AG20443 (cell line): ENCODE results near the gene VEPH1.

Source experiments
- DNase-seq: peaks from one replicate; pipeline ENCODE4 v3.0.0; 2012; ENCODE audit warnings: low spot score, mixed read lengths

Gene VEPH1

GRCh38 chr3:157429708-157430107 is 73.5 kb downstream of the VEPH1 start:
- peak; percentile 50 for DNase-seq

- no peak for DNase-seq
Observed at GRCh38 chr3:157428853-157429252, 74.4 kb downstream of the VEPH1 start.

- no peak for DNase-seq
Observed at GRCh38 chr3:157427901-157428300, 75.3 kb downstream of the VEPH1 start.

GRCh38 chr3:157423337-157423736 is 79.9 kb downstream of the VEPH1 start:
- peak; percentile 66 for DNase-seq

GRCh38 chr3:157420606-157421130 is 82.5 kb downstream of the VEPH1 start:
- no peak for DNase-seq

- no peak for DNase-seq
Observed at GRCh38 chr3:157418104-157418503, 85.1 kb downstream of the VEPH1 start.

- DNase-seq = no peak
Observed at GRCh38 chr3:157417247-157417646, 86.0 kb downstream of the VEPH1 start.

- DNase-seq = no peak
Observed at GRCh38 chr3:157416347-157417087, 86.7 kb downstream of the VEPH1 start.

- DNase-seq = no peak
Observed at GRCh38 chr3:157414861-157415260, 88.4 kb downstream of the VEPH1 start.

- no peak for DNase-seq
Observed at GRCh38 chr3:157412323-157412855, 90.8 kb downstream of the VEPH1 start.

GRCh38 chr3:157410945-157411344 is 92.3 kb downstream of the VEPH1 start:
- no peak for DNase-seq

- no peak for DNase-seq
Observed at GRCh38 chr3:157409516-157409915, 93.7 kb downstream of the VEPH1 start.

GRCh38 chr3:157408499-157409149 is 94.6 kb downstream of the VEPH1 start:
- DNase-seq = no peak

- no peak for DNase-seq
Observed at GRCh38 chr3:157407769-157408168, 95.4 kb downstream of the VEPH1 start.

- no peak for DNase-seq
Observed at GRCh38 chr3:157406394-157406793, 96.8 kb downstream of the VEPH1 start.

GRCh38 chr3:157405457-157405856 is 97.8 kb downstream of the VEPH1 start:
- DNase-seq = no peak

GRCh38 chr3:157404381-157404780 is 98.8 kb downstream of the VEPH1 start:
- DNase-seq = no peak

GRCh38 chr3:157398598-157398997 is 104.6 kb downstream of the VEPH1 start:
- DNase-seq = no peak

GRCh38 chr3:157394411-157394810 is 108.8 kb downstream of the VEPH1 start:
- no peak for DNase-seq

- DNase-seq = no peak
Observed at GRCh38 chr3:157393113-157393512, 110.1 kb downstream of the VEPH1 start.

- no peak for DNase-seq
Observed at GRCh38 chr3:157392104-157392503, 111.1 kb downstream of the VEPH1 start.

- no peak for DNase-seq
Observed at GRCh38 chr3:157390713-157391515, 112.3 kb downstream of the VEPH1 start.
